HG03103 (cell line): ENCODE measurements around the gene SMURF1.

Source experiments
- ATAC-seq: cut with Tn5 transposase; IDR thresholded peaks from one replicate; pipeline ENCODE4 v1.9.1; 2021; ENCODE audit warnings: low read depth; ENCODE audit not compliant: unreplicated experiment

The SMURF1 gene

GRCh38 chr7:99142727-99143520 is 984 bp downstream of the SMURF1 start:
- ATAC-seq: no peak

- ATAC-seq: no peak
Measured at GRCh38 chr7:99141841-99142726, 1.8 kb downstream of the SMURF1 start.

GRCh38 chr7:99141334-99141733 is 2.6 kb downstream of the SMURF1 start:
- ATAC-seq: no peak

GRCh38 chr7:99140813-99141212 is 3.1 kb downstream of the SMURF1 start:
- ATAC-seq: no peak

- ATAC-seq: no peak
Measured at GRCh38 chr7:99139036-99139435, 4.9 kb downstream of the SMURF1 start.

- no peak for ATAC-seq
Measured at GRCh38 chr7:99137411-99138180, 6.3 kb downstream of the SMURF1 start.

- no peak for ATAC-seq
Measured at GRCh38 chr7:99135938-99136337, 8.0 kb downstream of the SMURF1 start.

- no peak for ATAC-seq
Measured at GRCh38 chr7:99133766-99134564, 9.9 kb downstream of the SMURF1 start.

GRCh38 chr7:99132595-99133321 is 11.2 kb downstream of the SMURF1 start:
- no peak for ATAC-seq

- ATAC-seq: no peak
Measured at GRCh38 chr7:99131290-99131689, 12.6 kb downstream of the SMURF1 start.

- no peak for ATAC-seq
Measured at GRCh38 chr7:99129536-99129935, 14.4 kb downstream of the SMURF1 start.

GRCh38 chr7:99129001-99129400 is 14.9 kb downstream of the SMURF1 start:
- ATAC-seq: no peak

GRCh38 chr7:99128076-99128950 is 15.6 kb downstream of the SMURF1 start:
- no peak for ATAC-seq

- ATAC-seq: no peak
Measured at GRCh38 chr7:99127636-99128035, 16.3 kb downstream of the SMURF1 start.

- ATAC-seq: no peak
Measured at GRCh38 chr7:99126921-99127553, 16.9 kb downstream of the SMURF1 start.

GRCh38 chr7:99125505-99125865 is 18.4 kb downstream of the SMURF1 start:
- ATAC-seq: no peak

GRCh38 chr7:99124751-99125504 is 19.0 kb downstream of the SMURF1 start:
- ATAC-seq: no peak
